Measurements from ENCODE around the gene DCTPP1. TPM values are rescaled to one million over a fixed set of nuclear protein-coding genes. Genes with fewer than 3 reads are reported as not detected.

Gene DCTPP1
- total RNA-seq, 1 experiment from 2014 or later: 125 TPM

DNA sequence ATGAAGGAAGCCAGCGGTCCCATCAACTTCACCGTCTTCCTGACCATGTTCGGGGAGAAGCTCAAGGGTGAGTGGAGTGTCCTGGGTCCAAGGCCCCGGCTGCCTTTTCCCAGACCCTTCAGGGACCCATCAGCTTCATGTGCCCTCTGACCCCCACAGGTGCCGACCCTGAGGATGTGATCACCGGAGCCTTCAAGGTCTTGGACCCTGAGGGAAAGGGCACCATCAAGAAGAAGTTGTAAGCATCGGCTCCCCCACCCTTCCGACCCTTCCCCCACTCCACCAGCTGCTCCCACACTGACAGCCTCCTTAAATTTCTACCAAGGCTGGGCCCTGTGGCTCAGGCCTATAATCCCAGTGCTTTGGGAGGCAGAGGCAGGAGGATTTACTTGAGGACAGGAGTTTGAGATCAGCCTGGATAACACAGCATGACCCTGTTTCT, 53.3 kb downstream of the DCTPP1 start:
- RAD21 ChIA-PET (ENCODE audit: low non-redundant PET in 1 of 2, low total read pairs in 2 of 2, uncharacterized antibody in 2 of 2, unreplicated experiment in 2 of 2): no interaction called here
- H4K20me1 ChIP-seq (ENCODE audit: insufficient read depth): no peaks in the 10 kb centered on the region
- DNase-seq (ENCODE audit: low read depth, low spot score) (no peak), ATAC-seq (no peak)
- no peaks in the 10 kb centered on the region for H3K79me2 ChIP-seq (ENCODE audit: insufficient read depth, low read length)
- H3K9ac ChIP-seq (ENCODE audit: low read length): peak overlapping the region; percentile 13; the same call in 1 of the 2 replicates
- H3K27me3 ChIP-seq (ENCODE audit: insufficient read depth, low read length): no peaks in the 10 kb centered on the region
- POLR2A ChIA-PET: interaction anchor here (0.5 to 0.9 kb wide), 2 partner anchors 19 to 274 kb away, joined by 3 to 4 read pairs; partner anchors contain the start of genes PRR14 and ZNF48
- peaks cover 16 to 40% of the 10 kb centered on the region in 2 experiments for H3K4me1 ChIP-seq (ENCODE audit: control insufficient read depth in 1 of 2, insufficient read depth in 2 of 2, low read length in 2 of 2)
- H3K27ac ChIP-seq (ENCODE audit: low read depth, low read length): peak overlapping the region; percentile 97; the same call in 1 of the 2 replicates
- intact Hi-C loops (cut with micrococcal nuclease): no loop called here
- TF ChIP-seq, protein P1, sequence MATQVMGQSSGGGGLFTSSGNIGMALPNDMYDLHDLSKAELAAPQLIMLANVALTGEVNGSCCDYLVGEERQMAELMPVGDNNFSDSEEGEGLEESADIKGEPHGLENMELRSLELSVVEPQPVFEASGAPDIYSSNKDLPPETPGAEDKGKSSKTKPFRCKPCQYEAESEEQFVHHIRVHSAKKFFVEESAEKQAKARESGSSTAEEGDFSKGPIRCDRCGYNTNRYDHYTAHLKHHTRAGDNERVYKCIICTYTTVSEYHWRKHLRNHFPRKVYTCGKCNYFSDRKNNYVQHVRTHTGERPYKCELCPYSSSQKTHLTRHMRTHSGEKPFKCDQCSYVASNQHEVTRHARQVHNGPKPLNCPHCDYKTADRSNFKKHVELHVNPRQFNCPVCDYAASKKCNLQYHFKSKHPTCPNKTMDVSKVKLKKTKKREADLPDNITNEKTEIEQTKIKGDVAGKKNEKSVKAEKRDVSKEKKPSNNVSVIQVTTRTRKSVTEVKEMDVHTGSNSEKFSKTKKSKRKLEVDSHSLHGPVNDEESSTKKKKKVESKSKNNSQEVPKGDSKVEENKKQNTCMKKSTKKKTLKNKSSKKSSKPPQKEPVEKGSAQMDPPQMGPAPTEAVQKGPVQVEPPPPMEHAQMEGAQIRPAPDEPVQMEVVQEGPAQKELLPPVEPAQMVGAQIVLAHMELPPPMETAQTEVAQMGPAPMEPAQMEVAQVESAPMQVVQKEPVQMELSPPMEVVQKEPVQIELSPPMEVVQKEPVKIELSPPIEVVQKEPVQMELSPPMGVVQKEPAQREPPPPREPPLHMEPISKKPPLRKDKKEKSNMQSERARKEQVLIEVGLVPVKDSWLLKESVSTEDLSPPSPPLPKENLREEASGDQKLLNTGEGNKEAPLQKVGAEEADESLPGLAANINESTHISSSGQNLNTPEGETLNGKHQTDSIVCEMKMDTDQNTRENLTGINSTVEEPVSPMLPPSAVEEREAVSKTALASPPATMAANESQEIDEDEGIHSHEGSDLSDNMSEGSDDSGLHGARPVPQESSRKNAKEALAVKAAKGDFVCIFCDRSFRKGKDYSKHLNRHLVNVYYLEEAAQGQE (IDR thresholded peaks at IDR 0.05; ENCODE audit: low read depth): no peak
- TF ChIP-seq RAD21 (IDR thresholded peaks at IDR 0.05; ENCODE audit: low read depth) (no peak), ZFX (IDR thresholded peaks at IDR 0.05) (no peak), CEBPB (IDR thresholded peaks at IDR 0.05; ENCODE audit: low read depth) (no peak), EZH2 (IDR thresholded peaks at IDR 0.05) (no peak), TCF7L2 (IDR thresholded peaks at IDR 0.05; ENCODE audit: borderline replicate concordance, extremely low read depth, insufficient read depth, insufficient read length) (no peak), ELF1 (IDR thresholded peaks at IDR 0.05; ENCODE audit: borderline replicate concordance, low read depth) (no peak), EGR1 (IDR thresholded peaks at IDR 0.05; ENCODE audit: low read depth) (no peak), ZNF274 (IDR thresholded peaks at IDR 0.05; ENCODE audit: low read depth, low read length) (no peak), POLR2A (IDR thresholded peaks at IDR 0.05; ENCODE audit: borderline replicate concordance, extremely low read depth, insufficient read depth, insufficient read length) (no peak), SRF (IDR thresholded peaks at IDR 0.05; ENCODE audit: low read depth) (no peak), SP1 (IDR thresholded peaks at IDR 0.05; ENCODE audit: low read depth) (no peak), YY1 (IDR thresholded peaks at IDR 0.05; ENCODE audit: extremely low read depth, insufficient replicate concordance, low read depth, low read length) (no peak), CBX3 (IDR thresholded peaks at IDR 0.05; ENCODE audit: low read depth) (no peak)
- TF ChIP-seq, protein P2, sequence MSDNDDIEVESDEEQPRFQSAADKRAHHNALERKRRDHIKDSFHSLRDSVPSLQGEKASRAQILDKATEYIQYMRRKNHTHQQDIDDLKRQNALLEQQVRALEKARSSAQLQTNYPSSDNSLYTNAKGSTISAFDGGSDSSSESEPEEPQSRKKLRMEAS (IDR thresholded peaks at IDR 0.05): no peak
- TF ChIP-seq, protein P3, sequence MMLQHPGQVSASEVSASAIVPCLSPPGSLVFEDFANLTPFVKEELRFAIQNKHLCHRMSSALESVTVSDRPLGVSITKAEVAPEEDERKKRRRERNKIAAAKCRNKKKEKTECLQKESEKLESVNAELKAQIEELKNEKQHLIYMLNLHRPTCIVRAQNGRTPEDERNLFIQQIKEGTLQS (IDR thresholded peaks at IDR 0.05): no peak
- TF ChIP-seq, protein P4, sequence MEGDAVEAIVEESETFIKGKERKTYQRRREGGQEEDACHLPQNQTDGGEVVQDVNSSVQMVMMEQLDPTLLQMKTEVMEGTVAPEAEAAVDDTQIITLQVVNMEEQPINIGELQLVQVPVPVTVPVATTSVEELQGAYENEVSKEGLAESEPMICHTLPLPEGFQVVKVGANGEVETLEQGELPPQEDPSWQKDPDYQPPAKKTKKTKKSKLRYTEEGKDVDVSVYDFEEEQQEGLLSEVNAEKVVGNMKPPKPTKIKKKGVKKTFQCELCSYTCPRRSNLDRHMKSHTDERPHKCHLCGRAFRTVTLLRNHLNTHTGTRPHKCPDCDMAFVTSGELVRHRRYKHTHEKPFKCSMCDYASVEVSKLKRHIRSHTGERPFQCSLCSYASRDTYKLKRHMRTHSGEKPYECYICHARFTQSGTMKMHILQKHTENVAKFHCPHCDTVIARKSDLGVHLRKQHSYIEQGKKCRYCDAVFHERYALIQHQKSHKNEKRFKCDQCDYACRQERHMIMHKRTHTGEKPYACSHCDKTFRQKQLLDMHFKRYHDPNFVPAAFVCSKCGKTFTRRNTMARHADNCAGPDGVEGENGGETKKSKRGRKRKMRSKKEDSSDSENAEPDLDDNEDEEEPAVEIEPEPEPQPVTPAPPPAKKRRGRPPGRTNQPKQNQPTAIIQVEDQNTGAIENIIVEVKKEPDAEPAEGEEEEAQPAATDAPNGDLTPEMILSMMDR (IDR thresholded peaks at IDR 0.05 in 2 of 3, conservative IDR thresholded peaks at IDR 0.05 in 1 of 3; ENCODE audit: borderline replicate concordance in 1 of 3, insufficient read depth in 1 of 3, low read depth in 2 of 3, low read length in 2 of 3): no peak
- BruUV-seq (replicated peaks): no TSS peak
- H3K4me3 ChIP-seq (replicated peaks in 1 of 2; ENCODE audit: low read depth in 1 of 2, low read length in 2 of 2): no peak overlapping the region
- H3K9me2 ChIP-seq (ENCODE audit: insufficient read depth): no peaks in the 10 kb centered on the region
- H3K9me3 ChIP-seq (ENCODE audit: control insufficient read depth in 1 of 2, insufficient read depth in 1 of 2, low read depth in 1 of 2, low read length in 2 of 2): no peaks in the 10 kb centered on the region
- H3K4me2 ChIP-seq (ENCODE audit: low read length): peak overlapping the region; percentile 100; the same call in 1 of the 2 replicates
- CTCF ChIA-PET: no interaction called here
- no peak overlapping the region for H2AFZ ChIP-seq (ENCODE audit: low read depth, low read length, poor library complexity, severe bottlenecking)
- H3K36me3 ChIP-seq (ENCODE audit: control insufficient read depth in 1 of 2, insufficient read depth in 2 of 2, low read length in 2 of 2): no peaks in the 10 kb centered on the region
